Calu3 (cell line): Measurements from ENCODE around the gene CXCR5. TPM values are rescaled to one million over a fixed set of nuclear protein-coding genes. Genes with fewer than 3 reads are reported as not detected.

Experiments used
- BruUV-seq: library from RNA; stranded (reverse); fragments of 400-500 nt; replicated peaks from 2 replicates; lab custom pipeline; 2021; lab: Mats Ljungman, UMichigan
- CTCF ChIA-PET: fragments of 300-600 bp; sonication (Branson Sonifier 250); formaldehyde crosslinking; loops from one replicate; lab custom pipeline; 2022; ENCODE audit warnings: antibody characterized with exemption; lab: Charles Lee
- DNase-seq: peaks from one replicate; pipeline ENCODE4 v3.0.0; 2022
- H3K27ac Mint-ChIP-seq: one replicate; pipeline ENCODE4 v1.8.0; 2022; ENCODE audit warnings: mixed read lengths; ENCODE audit not compliant: unreplicated experiment
- H3K27me3 Mint-ChIP-seq: one replicate; pipeline ENCODE4 v1.8.0; 2022; ENCODE audit warnings: mixed read lengths; ENCODE audit not compliant: unreplicated experiment
- H3K36me3 Mint-ChIP-seq: one replicate; pipeline ENCODE4 v1.8.0; 2022; ENCODE audit warnings: mild to moderate bottlenecking, moderate library complexity, mixed read lengths; ENCODE audit not compliant: insufficient read depth, unreplicated experiment
- H3K4me1 Mint-ChIP-seq: one replicate; pipeline ENCODE4 v1.8.0; 2022; ENCODE audit warnings: mild to moderate bottlenecking, low read depth, mixed read lengths; ENCODE audit not compliant: unreplicated experiment
- H3K4me3 Mint-ChIP-seq: one replicate; pipeline ENCODE4 v1.8.0; 2022; ENCODE audit warnings: mild to moderate bottlenecking, low read depth, moderate library complexity, mixed read lengths; ENCODE audit not compliant: unreplicated experiment
- H3K9me3 Mint-ChIP-seq: one replicate; pipeline ENCODE4 v1.8.0; 2022; ENCODE audit warnings: low read depth, mixed read lengths; ENCODE audit not compliant: unreplicated experiment
- intact Hi-C: fragments of 100-400 bp; cut with micrococcal nuclease; formaldehyde crosslinking; loops from one replicate; pipeline ENCODE4 v1.10.0; 2022; ENCODE audit not compliant: unreplicated experiment
- total RNA-seq: library from RNA; stranded (reverse); gene quantifications from 2 replicates; pipeline ENCODE4 v1.2.3, GENCODE V29; 2022
- TF ChIP-seq, protein P1 (sequence below): fragments of 200-600 bp; IDR thresholded peaks from one replicate; pipeline ENCODE4 v1.8.0; 2022; ENCODE audit warnings: antibody characterized with exemption; ENCODE audit not compliant: unreplicated experiment

CXCR5 gene
- total RNA-seq, 1 experiment from 2014 or later = not detected

- CTCF ChIA-PET = interaction anchor here (0.7 to 3.4 kb wide), 3 partner anchors 12 to 290 kb away, joined by 3 to 9 read pairs (median 3); partner anchors contain the start of gene BCL9L
- Mint-ChIP-seq H3K4me3 (peak overlapping the region; percentile 78), H3K27ac (peak overlapping the region; percentile 95), H3K9me3 (no peaks in the 10 kb centered on the region), H3K27me3 (no peaks in the 10 kb centered on the region), H3K4me1 (peaks cover 51% of the 10 kb centered on the region), H3K36me3 (peaks cover 86% of the 10 kb centered on the region)
- TF ChIP-seq, protein P1, sequence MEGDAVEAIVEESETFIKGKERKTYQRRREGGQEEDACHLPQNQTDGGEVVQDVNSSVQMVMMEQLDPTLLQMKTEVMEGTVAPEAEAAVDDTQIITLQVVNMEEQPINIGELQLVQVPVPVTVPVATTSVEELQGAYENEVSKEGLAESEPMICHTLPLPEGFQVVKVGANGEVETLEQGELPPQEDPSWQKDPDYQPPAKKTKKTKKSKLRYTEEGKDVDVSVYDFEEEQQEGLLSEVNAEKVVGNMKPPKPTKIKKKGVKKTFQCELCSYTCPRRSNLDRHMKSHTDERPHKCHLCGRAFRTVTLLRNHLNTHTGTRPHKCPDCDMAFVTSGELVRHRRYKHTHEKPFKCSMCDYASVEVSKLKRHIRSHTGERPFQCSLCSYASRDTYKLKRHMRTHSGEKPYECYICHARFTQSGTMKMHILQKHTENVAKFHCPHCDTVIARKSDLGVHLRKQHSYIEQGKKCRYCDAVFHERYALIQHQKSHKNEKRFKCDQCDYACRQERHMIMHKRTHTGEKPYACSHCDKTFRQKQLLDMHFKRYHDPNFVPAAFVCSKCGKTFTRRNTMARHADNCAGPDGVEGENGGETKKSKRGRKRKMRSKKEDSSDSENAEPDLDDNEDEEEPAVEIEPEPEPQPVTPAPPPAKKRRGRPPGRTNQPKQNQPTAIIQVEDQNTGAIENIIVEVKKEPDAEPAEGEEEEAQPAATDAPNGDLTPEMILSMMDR = no peak
- intact Hi-C loops = no loop called here
- no peak for DNase-seq
- BruUV-seq = no TSS peak
Measured at GRCh38 chr11:118913411-118914125, 29.9 kb downstream of the CXCR5 start.

DNA sequence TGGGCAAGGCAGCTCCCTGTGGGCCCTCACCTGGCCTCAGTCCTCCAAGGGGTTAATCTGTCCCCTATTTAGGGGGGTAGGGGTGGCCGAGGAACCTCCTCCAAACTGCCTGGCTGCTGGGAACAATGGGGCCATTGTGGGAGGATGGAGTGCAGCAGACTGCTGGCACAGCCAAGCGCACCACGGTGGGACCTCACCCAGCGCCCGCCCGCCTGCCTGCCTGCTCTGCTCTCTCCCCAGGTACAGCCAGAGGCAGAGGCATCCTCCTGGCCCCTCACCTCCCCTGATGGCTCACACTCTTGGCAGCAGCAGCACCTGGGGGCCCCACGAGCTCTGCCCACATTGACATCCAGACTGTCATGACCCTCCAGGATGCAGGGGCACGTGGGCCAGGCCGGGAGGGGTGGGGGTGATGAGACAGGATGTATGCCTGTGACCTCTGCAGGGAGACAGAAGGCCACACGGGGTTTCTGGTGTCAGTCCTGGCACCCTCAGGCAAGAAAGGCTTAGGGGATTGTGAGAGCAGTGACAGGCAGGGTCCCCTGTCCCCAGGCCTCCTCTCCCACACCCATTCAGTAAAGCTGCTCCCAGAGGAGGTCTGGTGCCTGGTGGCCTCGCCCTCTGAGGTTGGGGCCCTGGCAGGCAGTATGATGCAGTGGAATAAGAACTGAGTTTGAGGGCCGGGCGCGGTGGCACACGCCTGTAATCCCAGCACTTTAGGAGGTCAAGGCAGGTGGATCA, 30.7 kb downstream of the CXCR5 start:
- TF ChIP-seq, protein P1 = no peak
- H3K27me3 Mint-ChIP-seq = no peaks in the 10 kb centered on the region
- H3K27ac Mint-ChIP-seq = peak overlapping the region; percentile 67
- H3K9me3 Mint-ChIP-seq = no peaks in the 10 kb centered on the region
- BruUV-seq = no TSS peak
- peak overlapping the region; percentile 49 for H3K4me3 Mint-ChIP-seq
- CTCF ChIA-PET = interaction anchor here (0.7 to 3.4 kb wide), 2 partner anchors 16 to 291 kb away, joined by 3 to 9 read pairs; no protein-coding TSS in a partner anchor
- H3K36me3 Mint-ChIP-seq = peaks cover 85% of the 10 kb centered on the region
- intact Hi-C loops = no loop called here
- peak; percentile 78 for DNase-seq
- H3K4me1 Mint-ChIP-seq = peaks cover 53% of the 10 kb centered on the region

- intact Hi-C loops = no loop called here
- DNase-seq = no peak
- Mint-ChIP-seq H3K27me3 (no peaks in the 10 kb centered on the region), H3K4me1 (peaks cover 59% of the 10 kb centered on the region), H3K9me3 (no peaks in the 10 kb centered on the region), H3K27ac (peak overlapping the region; percentile 67), H3K4me3 (no peak overlapping the region), H3K36me3 (peaks cover 85% of the 10 kb centered on the region)
- CTCF ChIA-PET = no interaction called here
- TF ChIP-seq, protein P1 = no peak
- BruUV-seq = no TSS peak
Measured at GRCh38 chr11:118914987-118915386, 31.3 kb downstream of the CXCR5 start.

DNA sequence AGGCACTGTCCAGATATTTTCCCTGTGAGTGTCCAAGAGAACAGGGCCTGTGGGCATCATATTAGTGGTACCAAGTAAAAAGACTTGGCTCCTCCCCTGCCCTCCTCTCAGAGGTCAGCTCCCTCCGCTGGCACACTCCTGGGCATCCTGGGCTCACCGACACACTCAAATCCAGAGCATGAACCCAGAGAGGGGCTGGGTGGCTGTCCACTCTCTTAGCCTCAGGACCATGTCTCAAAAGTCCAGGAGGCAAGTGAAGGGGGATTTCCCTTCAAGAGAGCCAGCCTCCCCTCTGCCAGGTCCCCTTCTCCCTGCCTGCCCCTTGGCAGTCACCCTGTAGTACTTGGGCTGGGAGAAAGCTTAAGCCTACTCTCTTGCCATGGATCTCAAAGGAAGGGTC, 31.7 kb downstream of the CXCR5 start:
- peak overlapping the region; percentile 67 for H3K27ac Mint-ChIP-seq

More for the DNA sequence above, 31.7 kb downstream of the CXCR5 start:
- DNase-seq = no peak
- Mint-ChIP-seq H3K27me3 (no peaks in the 10 kb centered on the region), H3K4me3 (no peak overlapping the region), H3K4me1 (peaks cover 63% of the 10 kb centered on the region), H3K9me3 (no peaks in the 10 kb centered on the region), H3K36me3 (peaks cover 87% of the 10 kb centered on the region)
- TF ChIP-seq, protein P1 = no peak
- BruUV-seq = no TSS peak
- CTCF ChIA-PET = no interaction called here
- intact Hi-C loops = no loop called here
